Measurements from ENCODE around the gene FAM20C. TPM values are rescaled to one million over a fixed set of nuclear protein-coding genes. Genes with fewer than 3 reads are reported as not detected.
"Not testable (repeated sequence)": the region's sequence is repeated elsewhere in the genome, so short reads cannot be mapped to it uniquely, and the experiment has no call there.

FAM20C gene
- polyA plus RNA-seq, 3 donors = 66.1 to 85.7 (median 66.3) TPM

DNA sequence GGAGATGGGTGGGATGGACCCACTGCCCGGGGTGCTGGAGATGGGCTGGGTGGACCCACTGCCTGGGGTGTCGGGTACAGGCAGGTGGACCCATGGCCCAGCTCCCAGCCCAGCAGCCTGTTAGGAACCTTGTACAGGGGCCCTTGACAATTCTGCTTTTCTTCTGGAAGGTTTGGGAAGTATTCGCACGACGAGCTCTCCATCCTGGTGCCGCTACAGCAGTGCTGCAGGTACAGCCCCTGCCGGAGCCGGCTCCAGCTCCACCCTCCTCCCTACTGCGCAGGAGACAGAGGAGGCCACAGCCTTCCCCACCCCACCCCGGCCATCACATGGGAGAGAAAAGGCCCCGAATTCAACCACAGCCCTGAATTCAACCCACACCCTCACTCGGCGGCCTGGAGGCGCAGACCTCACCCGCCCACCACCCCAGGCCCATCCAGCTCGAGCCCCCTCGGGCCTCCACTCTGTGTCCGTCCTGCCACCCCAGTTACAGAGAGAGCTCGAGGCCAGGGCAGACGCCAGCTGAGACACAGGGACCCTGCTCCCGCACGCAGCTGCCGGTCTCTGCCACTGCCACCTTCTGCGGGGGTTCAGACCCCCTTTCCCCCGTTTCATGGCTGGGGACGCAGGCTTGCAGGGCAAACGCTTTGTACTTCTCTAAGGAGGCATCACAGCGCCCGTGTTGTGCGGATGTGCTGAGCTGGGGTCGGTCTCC is 66.3 kb downstream of the FAM20C start:
- DNase-seq (ENCODE audit: extremely low read depth in 1 of 11, low read depth in 9 of 11, low spot score in 4 of 11) = no peak

- no peak for DNase-seq (ENCODE audit: extremely low read depth in 1 of 11, low read depth in 9 of 11, low spot score in 4 of 11)
Measured at GRCh38 chr7:259191-259505, 66.8 kb downstream of the FAM20C start.

DNA sequence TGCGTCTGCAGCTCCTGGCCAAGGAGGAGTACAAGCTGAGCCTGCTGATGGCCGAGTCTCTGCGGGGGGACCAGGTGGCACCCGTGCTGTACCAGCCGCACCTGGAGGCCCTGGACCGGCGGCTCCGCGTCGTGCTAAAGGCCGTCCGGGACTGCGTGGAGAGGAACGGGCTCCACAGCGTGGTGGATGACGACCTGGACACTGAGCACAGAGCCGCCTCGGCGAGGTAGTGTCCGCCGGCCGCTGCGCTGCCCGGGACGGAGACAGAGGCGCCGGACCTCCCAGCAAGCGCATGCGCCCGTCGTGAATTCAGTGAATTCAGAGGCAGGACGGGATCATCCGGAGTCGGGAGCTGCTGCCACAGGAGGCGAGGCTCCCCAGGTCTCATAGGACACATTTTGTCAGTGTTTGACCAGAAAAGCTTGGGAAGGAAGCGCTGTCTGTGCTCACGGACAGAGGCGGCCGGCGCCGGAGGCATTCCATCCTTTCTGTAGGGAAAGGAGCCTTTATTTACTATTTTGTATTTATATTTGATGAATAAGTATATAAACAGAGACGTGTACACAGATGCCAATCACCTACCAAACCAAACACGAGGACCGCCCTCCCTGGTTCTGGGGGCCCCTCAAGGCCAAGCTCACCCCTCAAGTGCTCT is 67.5 kb downstream of the FAM20C start:
- DNase-seq (ENCODE audit: extremely low read depth in 1 of 11, low read depth in 9 of 11, low spot score in 4 of 11) = no peak

GRCh38 chr7:260441-261281 is 68.3 kb downstream of the FAM20C start:
- no peak for DNase-seq (ENCODE audit: extremely low read depth in 1 of 11, low read depth in 9 of 11, low spot score in 4 of 11)

- DNase-seq (ENCODE audit: extremely low read depth in 1 of 11, low read depth in 9 of 11, low spot score in 4 of 11) = no peak
Measured at GRCh38 chr7:261341-262250, 69.2 kb downstream of the FAM20C start.

DNA sequence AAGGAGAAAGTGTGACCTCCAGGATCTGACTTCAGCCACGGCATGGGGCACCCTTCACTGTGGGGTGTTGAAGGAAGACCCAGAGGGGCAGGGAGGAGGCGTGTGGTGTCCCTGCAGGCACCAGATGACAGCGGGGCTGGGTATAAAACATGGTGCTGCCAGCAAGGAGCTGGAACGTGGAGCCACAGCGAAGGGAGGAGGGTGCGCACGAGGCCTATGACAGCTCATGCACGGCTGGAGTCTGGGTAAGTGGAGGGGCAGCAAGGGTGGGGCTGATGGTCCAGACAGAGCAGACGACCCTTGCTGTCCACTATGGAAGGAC is 69.8 kb downstream of the FAM20C start:
- DNase-seq (ENCODE audit: extremely low read depth in 1 of 11, low read depth in 9 of 11, low spot score in 4 of 11) = no peak

- DNase-seq (ENCODE audit: extremely low read depth in 1 of 11, low read depth in 9 of 11, low spot score in 4 of 11) = not testable (repeated sequence)
Measured at GRCh38 chr7:262631-263311, 70.4 kb downstream of the FAM20C start.

DNA sequence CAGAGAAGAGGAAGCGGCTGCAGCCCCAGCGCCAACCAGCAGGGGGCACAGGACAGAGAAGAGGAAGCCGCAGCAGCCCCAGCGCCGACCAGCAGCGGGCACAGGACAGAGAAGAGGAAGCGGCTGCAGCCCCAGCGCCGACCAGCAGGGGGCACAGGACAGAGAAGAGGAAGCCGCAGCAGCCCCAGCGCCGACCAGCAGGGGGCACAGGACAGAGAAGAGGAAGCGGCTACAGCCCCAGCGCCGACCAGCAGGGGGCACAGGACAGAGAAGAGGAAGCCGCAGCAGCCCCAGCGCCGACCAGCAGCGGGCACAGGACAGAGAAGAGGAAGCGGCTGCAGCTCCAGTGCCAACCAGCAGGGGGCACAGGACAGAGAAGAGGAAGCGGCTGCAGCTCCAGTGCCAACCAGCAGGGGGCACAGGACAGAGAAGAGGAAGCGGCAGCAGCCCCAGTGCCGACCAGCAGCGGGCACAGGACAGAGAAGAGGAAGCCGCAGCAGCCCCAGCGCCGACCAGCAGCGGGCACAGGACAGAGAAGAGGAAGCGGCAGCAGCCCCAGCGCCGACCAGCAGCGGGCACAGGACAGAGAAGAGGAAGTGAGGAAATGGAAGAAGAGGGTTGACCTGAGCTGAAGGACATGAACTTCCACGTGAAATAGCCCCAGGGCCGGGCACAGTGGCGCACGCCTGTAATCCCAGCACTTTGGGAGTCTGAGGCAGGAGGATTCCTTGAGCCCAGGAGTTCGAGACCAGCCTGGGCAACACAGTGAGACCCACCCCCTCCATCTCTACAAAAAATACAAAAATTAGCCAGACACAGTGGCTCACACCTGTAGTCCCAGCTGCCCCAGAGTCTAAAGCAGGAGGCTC is 71.3 kb downstream of the FAM20C start:
- DNase-seq (ENCODE audit: extremely low read depth in 1 of 11, low read depth in 9 of 11, low spot score in 4 of 11) = not testable (repeated sequence)

DNA sequence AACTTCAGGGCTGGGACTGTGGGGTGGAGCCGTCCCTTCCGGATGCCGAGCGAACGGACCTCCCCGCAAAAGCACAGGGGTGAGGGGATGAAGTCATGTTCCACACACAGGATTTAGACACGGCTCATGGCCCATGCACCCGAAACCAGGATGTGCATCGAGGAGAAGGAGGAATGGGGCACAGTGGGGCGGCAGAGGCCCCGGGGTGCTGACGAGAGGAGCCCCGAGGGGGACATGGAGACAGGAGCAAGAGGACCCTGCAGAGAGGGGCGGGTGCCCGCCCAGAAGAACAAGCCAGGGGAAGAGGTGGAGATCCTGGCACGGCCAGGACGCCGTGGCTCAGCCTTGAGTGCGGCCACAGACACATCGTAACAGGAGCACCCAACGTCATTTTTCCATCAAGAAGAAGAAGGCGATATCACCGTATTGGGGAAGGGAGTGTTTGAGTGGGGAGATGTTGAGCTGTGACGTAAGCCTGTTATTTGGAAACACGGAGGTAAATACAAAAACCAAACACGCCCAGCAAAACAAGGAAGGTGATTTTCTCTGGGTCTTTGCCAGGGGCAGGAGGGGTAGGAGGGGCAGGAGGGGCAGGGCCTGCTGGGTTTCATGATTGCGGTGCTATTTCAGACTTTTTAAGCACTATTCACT is 72.3 kb downstream of the FAM20C start:
- no peak for DNase-seq (ENCODE audit: extremely low read depth in 1 of 11, low read depth in 9 of 11, low spot score in 4 of 11)

DNA sequence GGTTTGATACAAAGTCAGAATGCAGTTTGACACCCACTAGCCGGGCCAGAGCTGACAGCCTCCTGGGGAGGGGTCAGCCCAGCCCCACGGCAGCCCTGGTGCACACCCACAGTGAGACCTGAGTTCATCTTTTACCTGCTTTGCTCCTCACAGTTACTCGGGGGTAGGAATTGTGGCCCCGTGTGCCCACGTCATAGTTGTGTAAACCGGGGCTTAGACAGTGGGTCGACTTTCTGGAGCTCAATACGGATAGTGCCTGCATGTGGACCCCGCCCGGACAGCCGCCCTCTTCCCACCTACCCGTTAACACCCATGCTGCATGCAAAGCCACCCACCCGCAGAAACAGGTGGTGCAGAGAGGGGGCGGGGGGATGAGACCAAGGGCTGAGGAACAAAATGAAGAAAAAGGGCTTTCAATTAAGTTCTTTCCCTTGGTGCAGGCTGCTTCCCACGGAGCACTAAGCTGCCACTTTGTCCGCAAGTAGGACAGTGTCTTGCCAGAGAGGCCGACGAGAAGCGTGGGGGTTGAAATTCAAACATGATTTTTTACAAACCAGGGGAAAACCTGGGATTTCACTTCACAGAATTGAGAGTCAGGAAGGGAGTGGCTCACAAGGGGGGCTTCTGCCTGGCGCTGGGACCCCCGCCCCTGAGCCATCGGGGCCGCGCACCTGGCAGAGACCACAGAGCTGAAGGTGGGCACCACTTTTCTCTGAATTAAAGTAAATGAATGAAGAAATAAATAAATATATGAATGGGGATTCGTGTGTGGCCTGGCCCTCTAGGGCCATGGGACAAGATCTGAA is 73.0 kb downstream of the FAM20C start:
- DNase-seq (ENCODE audit: extremely low read depth in 1 of 11, low read depth in 9 of 11, low spot score in 4 of 11) = no peak

DNA sequence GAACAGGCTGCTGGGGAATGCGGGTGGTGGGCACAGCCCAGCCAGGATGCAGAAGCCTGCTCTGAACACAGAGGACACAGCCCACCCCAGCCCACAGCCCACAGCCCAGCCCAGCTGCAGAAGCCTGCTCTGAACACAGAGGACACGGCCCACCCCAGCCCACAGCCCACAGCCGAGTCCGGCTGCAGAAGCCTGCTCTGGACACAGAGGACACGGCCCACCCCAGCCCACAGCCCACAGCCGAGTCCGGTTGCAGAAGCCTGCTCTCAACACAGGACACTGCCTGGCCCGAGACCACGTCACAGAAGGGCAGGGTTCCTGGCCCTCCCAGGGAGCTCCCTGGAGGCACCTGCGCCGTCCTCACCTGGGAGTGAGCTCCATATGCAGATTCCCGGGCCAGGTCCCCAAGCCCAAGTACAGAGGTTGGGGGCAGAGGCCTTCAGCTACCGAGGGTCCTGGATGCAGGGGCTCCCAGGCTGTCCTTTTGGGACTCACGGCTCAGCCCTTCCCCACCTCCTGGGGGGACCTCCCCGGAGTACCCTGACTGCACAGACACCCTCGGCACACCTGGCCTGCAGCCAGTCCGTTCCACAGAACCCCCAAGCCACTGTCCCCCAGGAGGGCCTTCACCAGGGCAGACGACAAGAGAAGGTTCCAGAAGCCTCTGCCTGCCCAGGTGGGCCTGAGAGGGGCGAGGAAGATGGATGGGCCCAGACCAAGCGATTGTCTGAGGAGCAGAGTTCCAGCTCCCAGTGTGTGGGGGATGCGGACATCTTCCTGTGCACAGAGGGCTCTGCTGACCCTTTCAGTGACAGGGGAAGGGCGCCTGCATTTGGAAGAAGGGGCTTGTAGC is 73.9 kb downstream of the FAM20C start:
- no peak for DNase-seq (ENCODE audit: extremely low read depth in 1 of 11, low read depth in 9 of 11, low spot score in 4 of 11)

DNA sequence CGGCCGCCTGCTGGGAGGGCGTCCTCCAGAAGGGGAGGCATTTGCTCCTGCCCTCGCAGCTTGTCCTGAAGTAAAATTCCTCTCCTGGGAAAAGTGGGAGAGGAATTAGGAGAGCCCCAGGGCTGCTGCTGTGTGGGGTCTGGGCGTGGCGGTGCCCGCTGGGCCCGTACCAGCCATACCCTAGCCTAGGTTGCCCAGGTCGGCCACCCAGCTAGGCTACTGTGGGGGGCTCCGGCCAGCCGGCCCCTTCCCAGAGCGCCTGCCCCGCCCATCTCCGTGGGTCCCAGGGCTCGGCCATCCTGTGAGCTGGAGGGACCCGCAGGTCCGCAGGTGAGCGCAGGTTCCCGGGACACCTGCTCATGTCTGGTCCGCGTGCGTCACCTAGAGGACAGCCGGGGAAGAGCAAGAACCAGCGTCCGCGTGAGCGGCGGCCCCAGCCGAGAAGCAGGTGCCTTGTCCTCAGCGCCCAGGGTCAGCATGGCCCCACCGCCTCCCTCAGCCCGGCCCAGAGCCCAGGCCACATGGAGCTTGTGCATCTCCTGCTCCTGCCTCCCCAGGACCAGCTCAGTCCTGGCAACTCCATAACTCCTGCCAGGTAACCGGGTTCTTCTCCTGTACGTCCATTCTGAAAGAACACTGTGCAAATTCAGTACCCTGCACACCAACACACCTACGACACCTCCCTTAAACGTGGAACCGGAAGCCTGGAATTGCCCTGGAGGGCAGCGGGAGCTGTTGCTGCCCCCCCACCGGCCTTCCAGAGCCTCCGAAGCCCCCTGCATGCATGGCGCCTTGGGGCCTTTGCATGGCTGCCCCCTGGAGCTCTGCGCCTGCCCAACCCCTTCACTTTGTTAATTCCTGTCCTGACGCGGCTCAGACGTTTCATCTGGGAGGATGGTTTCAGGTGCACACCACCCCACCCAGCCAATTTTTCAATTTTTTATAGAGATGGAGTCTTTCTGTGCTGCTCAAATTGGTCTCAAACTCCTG is 74.8 kb downstream of the FAM20C start:
- DNase-seq (ENCODE audit: extremely low read depth in 1 of 11, low read depth in 9 of 11, low spot score in 4 of 11) = no peak

DNA sequence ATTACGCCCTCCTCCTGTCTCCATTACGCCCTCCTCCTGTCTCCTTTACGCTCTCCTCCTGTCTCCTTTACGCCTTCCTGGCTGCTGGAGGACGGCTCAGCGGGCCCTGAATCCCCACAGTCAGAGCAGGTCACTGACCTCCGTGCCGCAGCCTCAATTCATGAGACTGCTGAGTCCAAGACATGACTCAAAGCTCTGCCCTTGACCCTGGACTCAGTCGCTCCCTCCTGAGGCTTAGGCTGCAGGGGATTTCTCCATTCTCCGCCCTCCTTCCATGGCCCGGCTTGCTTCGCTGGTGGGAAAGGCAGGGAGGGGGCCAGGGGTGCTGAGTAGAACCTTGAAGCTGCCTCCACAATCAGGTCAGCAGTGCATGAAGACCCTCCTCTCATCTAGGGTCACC is 76.6 kb downstream of the FAM20C start:
- DNase-seq (ENCODE audit: extremely low read depth in 1 of 11, low read depth in 9 of 11, low spot score in 4 of 11) = no peak

- no peak for DNase-seq (ENCODE audit: extremely low read depth in 1 of 11, low read depth in 9 of 11, low spot score in 4 of 11)
Measured at GRCh38 chr7:269721-270120, 77.3 kb downstream of the FAM20C start.
